ENCODE results near the gene PSME1.
"Not testable (repeated sequence)": the region's sequence is repeated elsewhere in the genome, so short reads cannot be mapped to it uniquely, and the experiment has no call there.

Gene PSME1

DNA sequence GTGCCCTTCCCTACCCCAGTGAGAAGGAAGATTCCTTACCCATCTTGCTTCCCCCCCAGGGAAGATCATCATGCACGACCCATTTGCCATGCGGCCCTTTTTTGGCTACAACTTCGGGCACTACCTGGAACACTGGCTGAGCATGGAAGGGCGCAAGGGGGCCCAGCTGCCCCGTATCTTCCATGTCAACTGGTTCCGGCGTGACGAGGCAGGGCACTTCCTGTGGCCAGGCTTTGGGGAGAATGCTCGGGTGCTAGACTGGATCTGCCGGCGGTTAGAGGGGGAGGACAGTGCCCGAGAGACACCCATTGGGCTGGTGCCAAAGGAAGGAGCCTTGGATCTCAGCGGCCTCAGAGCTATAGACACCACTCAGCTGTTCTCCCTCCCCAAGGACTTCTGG, 32.5 kb upstream of the PSME1 start:
- no peak for DNase-seq

DNA sequence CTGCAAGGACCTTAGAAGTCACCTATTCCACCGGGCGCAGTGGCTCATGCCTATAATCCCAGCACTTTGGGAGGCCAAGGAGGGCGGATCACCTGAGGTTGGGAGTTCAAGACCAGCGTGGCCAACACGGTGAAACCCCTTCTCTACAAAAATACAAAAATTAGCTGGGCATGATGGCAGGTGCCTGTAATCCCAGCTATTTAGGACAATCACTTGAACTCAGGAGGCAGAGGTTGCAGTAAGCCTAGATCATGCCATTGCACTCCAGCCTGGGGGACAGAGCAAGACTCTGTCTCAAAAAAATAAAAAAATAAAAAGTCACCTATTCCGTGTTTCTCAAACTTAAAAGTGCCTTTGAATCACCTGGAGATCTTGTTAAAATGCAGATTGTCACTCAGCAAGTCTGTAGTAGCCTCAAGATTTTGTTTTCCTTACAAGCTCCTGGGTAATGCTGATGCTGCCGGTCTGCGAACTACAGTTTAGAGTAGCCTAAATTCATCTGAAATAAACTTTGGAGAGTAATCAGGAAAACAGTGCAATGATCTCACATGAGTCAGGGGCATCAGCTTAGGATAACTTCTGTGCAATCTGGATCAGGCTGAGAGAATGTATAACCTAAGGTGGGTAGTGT, 30.3 kb upstream of the PSME1 start:
- not testable (repeated sequence) for DNase-seq

DNA sequence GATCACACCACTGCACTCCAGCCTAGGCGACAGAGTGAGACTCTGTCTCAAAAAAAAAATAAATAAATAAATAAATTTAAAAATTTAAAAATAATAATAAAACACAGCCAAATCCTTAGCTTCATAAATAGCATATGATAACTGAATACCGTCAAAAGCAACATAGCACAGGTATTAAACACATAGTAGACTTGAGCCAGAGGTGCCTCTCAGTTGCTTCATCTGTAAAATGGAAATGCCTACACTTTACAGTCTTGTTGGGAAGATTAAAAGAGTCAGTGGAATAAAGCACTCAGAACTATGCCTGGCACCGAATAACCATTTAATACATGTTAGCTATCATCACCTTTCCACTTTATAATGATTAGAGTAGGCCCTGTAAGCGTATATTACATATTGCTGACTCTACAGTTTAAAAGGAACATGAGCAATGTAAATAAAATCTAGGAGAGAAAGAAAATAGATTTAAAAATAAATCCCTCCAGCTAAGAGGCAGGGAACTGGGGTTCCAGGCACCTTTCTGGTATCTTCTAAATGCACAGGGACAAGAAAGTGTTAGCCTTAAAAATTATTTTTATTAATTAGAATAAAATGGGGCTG, 29.2 kb upstream of the PSME1 start:
- DNase-seq, result no peak

DNA sequence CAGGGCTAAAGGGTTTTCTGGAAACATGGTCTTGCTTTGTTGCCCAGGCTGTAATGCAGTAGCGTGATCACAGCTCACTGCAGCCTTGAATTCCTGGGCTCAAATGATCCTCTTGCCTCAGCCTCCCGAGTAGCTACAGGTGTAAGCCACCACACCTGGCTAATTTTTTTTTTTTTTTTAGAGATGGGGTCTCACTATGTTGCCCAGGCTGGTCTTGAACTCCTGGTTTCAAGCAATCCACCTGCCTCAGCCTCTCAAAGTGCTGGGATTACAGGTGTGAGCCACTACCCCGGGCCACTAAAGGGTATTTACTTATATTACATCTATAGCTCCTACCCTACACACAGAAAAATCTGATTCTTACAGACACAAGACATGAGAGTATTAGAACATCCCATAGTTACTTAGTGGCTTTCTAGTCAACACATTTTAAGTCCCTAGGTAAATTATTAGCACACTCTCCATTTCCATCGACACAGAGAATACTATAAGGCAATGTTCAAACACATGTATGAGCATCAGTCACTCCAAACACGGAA, 27.6 kb upstream of the PSME1 start:
- no peak for DNase-seq

DNA sequence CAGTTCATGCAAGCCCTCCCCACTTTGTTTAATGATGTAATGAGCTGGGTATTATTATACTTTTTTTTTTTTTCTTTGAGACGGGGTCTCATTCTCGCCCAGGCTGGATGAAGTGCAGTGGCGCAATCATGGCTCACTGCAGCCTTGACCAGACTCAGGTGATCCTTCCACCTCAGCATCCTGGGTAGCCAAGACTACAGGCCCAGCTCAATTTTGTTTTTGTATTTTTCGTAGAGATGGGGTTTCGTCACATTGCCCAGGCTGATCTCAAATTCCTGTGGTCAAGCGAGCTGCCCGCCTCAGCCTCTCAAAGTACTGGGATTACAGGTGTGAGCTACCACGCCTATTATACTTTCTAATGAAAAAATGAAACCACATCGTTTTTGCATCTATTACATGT, 25.9 kb upstream of the PSME1 start:
- DNase-seq, result no peak

DNA sequence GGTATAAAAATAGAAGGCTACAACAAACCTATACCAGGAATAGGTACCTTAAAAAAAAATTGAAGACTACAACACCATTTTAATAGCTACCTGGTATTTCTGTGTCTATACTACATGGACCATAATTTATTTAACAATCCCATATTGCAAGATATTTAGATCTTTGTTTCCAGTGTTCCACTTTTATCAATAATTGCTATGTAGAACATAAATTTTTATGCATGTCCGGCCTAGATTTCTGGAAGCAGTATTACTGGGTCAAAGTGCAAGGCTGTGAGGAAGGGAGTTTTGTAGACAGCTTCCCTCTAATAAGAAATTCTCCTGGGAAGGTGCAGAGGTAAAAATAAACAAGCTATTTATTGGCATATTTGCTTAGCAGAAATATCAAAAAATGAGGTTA, 25.5 kb upstream of the PSME1 start:
- no peak for DNase-seq

DNA sequence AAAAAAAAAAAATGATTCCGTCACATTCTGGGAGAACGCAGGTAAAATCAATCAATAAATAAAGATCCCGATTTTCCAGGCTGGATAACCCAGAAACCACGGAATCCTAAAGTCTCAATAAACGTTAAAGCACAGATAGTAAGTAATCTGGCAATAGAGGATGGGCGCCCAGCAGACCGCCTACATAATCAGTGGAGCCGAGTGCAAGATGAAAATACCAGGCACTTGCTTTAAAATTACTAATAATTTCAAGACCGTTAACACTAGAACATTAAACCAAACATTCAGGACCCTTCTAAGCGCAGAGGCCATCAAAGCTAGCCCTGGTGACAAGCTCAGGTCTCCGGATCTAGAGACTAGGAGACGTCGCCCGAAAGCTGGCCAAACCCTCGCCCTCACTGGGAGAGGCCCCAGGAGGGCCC, 22.6 kb upstream of the PSME1 start:
- peak in 1 of 58 donors; percentile 56 for DNase-seq

DNA sequence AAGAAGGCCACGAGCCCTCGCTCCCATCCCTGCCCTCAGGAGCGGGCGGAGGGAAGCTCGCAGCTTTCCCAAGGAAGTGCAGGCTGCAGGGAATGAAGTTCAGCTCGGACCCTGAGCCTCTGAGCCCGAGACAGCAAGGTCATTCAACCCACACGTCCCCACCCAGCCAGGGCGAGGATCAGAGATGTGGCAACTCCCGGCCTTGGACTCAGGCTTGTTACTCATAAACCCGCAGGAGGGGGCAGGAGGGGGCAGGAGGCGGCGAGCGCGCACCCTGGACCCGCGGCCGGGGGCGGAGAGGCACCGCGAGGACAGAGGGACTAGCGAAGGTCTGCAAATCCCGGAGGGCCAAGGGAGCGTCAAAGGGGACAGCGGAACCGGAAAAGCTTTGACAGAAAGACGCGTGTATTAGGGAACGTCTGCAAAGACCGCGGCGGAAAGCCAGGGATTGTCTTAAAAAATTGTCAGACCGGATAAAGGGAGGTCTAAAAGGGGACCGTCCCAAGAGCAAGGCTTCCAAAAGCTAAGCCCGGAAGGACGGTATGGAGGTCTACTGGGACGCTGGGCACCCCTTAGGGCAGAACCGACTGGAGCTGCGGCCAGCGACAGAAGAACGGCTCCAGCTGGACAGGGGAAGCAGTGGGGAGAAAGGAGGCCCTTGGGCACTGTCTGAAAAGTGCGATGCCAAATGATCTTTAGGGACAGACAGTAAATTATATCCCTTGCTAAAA, 22.0 kb upstream of the PSME1 start:
- peak in 57 of 58 donors; percentile 61 to 97 (median 85) for DNase-seq

DNA sequence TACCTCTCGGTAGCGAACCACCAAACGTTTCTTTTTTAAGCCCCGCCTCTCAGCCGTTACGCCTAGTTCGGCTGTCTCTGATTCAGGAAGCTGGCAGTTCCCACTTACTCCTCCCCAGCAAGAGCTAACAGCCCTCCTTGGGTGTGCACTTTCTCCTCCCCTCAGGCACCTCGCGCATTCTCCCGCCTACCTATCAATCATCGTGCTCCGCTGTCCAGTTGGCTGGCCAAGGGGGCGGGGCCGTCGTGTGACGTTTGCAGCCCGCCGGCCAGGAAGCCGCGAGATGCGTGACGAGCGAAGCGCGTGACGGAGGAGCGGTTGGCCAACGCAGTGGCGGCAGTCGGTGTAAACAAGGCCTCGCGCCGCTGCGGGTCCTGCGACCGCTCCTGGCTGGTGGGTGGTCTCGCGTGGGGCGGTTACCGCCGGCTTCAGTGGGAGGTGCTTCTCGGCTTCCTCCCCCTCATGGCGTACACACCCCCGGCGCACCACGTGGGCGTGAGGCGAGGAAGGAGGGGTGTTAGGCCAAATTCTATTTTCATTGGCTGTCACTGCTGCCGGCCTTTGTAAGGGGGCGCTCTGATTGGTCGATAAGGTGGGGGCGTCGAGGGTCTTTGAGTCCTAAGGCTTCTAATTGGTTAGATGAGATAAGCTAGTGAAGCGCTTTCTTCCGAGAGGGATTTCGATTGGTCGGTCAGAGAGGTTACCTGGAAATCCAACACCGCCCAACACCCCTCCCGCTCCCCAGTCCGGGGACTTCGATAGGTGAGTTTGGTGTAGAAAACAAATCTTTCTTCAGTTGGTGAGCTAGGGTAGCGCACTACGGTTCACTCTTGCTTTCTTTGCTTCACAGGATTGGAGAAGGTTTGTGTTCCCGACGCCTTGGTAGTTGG, 21.2 kb upstream of the PSME1 start, which contains the start of the genes DCAF11 and NRL:
TSS of gene DCAF11 (plus strand) at position 246 of the 890 bp plus-strand sequence. CDS start 818 bp downstream, outside the sequence.
TSS of gene NRL (minus strand) at position 418 of the 890 bp plus-strand sequence. CDS start 32,101 bp downstream, outside the sequence.
- DNase-seq, result peak; percentile 97 to 100 (median 100)

DNA sequence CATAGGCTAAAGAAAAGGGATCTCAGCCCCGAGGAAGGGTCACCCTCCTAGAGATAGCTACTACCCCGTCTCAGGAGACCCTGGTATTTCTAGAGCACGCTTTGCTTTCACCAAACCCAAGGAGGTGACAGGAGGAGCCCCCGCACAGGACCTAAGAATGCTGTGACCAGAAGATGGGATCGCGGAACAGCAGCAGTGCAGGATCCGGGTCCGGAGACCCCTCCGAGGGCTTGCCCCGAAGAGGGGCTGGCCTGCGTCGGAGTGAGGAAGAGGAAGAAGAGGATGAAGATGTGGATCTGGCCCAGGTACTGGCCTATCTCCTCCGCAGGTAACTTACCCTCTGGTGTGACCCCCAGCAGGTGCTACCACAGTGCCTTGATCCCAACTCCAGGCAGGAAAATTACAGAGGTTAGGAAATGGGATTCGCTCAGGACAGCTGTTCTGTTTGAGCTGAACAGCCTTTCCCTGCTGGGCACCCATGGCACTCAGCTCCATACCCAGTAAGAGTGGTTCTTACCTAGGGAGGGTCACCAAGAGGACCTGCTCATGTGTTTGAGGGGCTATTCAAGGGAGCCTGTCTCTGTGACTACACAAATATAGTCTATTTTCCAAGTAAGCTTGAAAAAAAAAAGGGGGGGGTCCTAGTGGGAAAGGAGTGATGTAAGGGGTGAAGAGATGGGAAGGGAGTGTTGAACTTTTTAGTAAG, 20.4 kb upstream of the PSME1 start:
- peak in 1 of 58 donors; percentile 49 for DNase-seq

DNA sequence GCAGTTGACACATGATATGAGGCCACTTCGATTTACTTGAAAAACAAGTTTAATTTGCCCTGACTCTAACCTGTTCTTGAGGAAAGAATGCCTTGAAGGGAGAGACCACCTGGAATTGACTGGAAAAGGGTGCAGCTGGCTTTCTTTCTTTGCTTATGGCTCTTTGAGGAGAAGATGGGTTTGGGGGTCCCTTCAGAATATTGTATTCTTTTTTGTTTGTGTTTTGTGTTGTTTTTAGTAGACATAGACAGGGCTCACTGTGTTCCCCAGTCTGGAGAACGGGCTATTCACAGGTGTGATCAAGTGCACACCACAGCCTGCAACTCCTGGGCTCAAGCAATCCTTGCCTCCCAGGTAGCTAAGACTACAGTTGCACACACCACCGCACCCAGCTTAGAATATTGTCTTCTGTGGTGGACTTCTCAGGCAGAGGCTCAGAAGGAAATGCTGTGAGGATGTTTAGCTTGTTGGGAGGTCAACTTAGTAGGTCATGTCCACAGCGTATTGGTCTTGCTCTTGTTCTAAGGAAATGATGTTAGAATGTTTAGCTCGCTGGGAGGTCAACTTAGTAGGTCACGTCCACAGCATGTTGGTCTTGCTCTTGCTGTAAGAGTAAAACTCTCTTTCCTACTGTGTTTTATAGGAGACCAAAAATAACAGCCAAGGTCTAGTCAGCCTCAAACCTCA, 19.7 kb upstream of the PSME1 start:
- DNase-seq, result no peak

DNA sequence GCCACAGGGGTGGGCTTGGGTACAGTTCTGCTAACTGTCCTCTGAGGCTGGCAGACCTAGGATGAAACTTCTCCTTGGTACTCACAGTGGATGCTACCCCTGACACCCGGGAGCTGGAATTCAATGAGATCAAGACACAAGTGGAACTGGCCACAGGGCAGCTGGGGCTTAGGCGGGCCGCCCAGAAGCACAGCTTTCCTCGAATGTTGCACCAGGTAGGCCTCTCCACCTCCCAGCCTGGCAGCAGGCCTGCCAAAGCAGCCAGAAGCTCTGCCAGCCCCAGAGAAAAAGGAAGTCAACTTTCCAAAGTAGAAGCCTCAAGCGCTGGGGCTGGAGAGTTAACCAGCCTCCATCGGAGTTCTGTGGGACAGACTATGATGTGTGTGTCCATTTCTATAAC, 18.8 kb upstream of the PSME1 start:
- no peak for DNase-seq

DNA sequence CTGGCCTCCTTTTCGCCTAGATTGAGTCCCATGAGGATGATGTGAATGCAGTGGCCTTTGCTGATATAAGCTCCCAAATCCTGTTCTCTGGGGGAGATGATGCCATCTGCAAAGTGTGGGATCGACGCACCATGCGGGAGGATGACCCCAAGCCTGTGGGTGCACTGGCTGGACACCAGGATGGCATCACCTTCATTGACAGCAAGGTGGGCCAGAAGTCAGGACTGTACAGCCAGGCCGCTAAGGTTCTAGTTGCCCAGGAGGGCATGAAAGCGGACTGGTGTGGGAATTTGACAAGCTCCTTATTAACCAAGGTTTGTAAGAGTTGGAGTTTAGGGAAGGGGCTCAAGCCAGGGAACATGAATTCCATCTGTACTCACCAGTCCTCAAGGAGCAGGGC, 16.3 kb upstream of the PSME1 start:
- DNase-seq, result no peak

DNA sequence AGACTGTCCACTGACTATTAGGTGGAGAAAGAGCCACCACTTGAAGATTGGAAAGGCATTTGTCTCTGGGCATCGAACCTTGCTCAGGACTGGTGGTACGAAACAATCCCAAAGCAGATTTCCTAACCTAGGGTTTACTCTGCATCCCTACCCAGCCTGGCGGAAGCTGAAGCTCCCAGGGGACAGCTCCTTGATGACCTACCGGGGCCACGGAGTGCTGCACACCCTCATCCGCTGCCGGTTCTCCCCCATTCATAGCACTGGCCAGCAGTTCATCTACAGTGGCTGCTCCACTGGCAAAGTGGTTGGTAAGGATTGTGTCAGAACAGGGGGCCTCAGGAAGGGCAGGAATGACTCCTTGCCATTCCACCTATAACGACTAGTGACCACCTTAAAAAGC, 14.8 kb upstream of the PSME1 start:
- DNase-seq, result no peak

DNA sequence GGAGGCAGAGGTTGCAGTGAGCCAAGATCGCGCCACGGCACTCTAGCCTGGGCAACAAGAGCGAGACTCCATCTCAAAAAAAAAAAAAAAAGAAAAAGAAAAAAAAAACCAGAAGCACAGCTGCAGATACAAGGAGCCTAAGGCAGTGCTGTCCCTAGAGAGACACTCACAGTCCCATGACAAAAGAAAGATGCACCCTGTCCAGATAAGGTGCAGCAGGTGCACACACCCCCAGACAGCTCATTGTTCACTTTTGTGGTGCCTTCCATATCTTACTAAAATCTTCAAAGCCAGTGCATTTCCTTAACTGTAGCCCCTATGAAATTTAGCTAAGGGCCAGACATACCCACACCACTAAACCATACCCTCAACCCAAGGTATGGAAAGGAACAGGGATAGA, 13.6 kb upstream of the PSME1 start:
- DNase-seq, result no peak

DNA sequence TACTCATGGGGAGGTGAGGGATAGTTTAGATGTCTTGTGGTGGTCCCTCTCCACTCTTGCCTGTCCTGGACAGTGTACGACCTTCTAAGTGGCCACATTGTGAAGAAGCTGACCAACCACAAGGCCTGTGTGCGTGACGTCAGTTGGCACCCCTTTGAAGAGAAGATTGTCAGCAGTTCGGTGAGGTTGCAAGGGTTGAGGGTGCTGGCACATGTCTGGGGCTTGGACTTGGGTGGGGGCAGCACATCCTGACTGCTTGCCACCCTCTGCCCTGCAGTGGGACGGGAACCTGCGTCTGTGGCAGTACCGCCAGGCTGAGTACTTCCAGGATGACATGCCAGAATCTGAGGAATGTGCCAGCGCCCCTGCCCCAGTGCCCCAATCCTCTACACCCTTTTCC, 13.1 kb upstream of the PSME1 start:
- DNase-seq, result no peak

DNA sequence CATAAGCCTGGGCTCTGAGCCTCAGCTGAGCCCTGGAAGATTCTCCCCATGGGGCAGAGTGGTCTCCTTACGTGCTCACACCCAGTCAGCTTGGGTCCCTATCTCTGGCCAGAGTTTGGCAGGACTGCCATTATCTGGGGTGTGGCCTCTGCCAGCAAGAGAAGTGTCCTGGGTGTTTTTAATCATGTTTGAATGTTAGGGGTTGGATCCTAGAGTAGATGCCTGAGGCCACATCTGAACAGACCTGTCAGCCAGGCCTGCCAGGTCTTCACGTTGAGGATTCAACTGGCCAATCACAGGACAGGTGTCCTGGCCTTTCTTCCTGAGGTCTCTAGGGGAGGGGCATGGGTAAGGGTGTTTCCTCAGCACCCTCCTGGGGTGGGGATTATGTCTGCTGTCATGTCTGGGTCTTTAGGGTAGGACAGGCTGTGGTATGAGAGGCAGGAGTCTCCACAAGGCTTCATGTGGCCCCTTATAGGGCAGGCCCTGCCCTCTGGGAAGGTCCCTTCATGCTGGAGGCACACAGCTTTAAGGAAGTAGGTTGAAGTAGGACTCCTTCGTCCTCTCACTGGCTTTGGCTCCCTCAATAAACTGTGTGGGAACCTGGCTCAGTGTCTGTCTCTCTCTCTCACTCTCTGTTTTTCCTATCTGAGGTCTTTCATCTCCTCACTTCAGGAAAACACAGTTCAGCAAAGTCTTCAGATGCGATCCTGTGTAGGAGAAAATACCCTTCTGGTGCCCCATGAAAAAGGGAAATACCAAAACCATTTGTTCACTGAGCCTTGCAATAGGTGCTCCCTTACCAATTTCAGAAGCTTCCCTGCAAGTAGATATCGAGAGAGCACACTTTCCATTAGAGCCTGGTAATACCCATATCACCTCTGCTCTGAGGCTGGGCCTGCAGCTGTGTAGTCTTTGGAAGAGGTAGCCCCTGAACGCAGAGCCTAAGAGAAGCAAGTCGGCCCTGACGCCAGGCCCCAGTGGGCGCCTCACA, 12.3 kb upstream of the PSME1 start:
- DNase-seq, result no peak

DNA sequence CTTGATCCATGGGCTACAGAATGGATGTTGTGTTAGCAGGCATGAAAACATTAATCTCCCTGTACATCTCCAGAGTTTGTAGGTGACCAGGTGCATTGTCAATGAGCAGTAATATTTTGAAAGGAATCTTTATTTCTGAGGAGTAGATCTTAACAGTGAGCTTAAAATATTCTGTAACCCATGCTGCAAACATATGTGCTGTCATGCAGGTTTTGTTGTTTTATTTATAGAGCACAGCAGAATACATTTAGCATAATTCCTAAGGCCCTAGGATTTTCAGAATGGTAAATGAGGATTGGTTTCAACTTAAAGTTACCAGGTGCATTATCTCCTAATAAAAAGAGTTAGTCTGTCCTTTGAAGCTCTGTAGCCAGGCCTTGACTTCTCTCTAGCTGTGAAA, 9.1 kb upstream of the PSME1 start:
- DNase-seq, result no peak

DNA sequence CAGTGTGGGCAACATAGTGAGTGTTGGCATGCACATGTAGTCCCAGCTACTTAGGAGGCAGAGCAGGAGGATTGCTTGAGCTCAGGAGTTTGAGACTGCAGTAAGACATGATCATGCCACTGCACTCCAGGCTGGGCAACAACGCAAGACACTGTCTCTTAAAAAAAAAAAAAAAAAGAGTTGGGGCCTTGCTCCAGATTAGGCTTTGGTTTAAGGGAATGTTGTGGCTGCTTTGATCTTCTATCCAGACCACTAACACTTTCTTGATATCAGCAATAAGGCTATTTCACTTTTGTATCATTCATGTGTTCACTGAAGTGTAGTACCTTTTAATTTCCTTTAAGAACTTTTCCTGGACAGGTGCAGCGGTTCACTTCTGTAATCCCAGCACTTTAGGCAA, 8.3 kb upstream of the PSME1 start:
- DNase-seq, result no peak

All from anterior cingulate cortex (tissue), 58 donors.